ENCODE data around the gene PADI1. TPM values are rescaled to one million over a fixed set of nuclear protein-coding genes. Genes with fewer than 3 reads are reported as not detected.

Gene PADI1
- total and polyA plus RNA-seq, 2 of the 8 experiments (the other 6 are each of a cell fraction or from before 2014, with no cell fraction given), result 0.20 to 0.30 TPM

- TF ChIP-seq, protein P1, sequence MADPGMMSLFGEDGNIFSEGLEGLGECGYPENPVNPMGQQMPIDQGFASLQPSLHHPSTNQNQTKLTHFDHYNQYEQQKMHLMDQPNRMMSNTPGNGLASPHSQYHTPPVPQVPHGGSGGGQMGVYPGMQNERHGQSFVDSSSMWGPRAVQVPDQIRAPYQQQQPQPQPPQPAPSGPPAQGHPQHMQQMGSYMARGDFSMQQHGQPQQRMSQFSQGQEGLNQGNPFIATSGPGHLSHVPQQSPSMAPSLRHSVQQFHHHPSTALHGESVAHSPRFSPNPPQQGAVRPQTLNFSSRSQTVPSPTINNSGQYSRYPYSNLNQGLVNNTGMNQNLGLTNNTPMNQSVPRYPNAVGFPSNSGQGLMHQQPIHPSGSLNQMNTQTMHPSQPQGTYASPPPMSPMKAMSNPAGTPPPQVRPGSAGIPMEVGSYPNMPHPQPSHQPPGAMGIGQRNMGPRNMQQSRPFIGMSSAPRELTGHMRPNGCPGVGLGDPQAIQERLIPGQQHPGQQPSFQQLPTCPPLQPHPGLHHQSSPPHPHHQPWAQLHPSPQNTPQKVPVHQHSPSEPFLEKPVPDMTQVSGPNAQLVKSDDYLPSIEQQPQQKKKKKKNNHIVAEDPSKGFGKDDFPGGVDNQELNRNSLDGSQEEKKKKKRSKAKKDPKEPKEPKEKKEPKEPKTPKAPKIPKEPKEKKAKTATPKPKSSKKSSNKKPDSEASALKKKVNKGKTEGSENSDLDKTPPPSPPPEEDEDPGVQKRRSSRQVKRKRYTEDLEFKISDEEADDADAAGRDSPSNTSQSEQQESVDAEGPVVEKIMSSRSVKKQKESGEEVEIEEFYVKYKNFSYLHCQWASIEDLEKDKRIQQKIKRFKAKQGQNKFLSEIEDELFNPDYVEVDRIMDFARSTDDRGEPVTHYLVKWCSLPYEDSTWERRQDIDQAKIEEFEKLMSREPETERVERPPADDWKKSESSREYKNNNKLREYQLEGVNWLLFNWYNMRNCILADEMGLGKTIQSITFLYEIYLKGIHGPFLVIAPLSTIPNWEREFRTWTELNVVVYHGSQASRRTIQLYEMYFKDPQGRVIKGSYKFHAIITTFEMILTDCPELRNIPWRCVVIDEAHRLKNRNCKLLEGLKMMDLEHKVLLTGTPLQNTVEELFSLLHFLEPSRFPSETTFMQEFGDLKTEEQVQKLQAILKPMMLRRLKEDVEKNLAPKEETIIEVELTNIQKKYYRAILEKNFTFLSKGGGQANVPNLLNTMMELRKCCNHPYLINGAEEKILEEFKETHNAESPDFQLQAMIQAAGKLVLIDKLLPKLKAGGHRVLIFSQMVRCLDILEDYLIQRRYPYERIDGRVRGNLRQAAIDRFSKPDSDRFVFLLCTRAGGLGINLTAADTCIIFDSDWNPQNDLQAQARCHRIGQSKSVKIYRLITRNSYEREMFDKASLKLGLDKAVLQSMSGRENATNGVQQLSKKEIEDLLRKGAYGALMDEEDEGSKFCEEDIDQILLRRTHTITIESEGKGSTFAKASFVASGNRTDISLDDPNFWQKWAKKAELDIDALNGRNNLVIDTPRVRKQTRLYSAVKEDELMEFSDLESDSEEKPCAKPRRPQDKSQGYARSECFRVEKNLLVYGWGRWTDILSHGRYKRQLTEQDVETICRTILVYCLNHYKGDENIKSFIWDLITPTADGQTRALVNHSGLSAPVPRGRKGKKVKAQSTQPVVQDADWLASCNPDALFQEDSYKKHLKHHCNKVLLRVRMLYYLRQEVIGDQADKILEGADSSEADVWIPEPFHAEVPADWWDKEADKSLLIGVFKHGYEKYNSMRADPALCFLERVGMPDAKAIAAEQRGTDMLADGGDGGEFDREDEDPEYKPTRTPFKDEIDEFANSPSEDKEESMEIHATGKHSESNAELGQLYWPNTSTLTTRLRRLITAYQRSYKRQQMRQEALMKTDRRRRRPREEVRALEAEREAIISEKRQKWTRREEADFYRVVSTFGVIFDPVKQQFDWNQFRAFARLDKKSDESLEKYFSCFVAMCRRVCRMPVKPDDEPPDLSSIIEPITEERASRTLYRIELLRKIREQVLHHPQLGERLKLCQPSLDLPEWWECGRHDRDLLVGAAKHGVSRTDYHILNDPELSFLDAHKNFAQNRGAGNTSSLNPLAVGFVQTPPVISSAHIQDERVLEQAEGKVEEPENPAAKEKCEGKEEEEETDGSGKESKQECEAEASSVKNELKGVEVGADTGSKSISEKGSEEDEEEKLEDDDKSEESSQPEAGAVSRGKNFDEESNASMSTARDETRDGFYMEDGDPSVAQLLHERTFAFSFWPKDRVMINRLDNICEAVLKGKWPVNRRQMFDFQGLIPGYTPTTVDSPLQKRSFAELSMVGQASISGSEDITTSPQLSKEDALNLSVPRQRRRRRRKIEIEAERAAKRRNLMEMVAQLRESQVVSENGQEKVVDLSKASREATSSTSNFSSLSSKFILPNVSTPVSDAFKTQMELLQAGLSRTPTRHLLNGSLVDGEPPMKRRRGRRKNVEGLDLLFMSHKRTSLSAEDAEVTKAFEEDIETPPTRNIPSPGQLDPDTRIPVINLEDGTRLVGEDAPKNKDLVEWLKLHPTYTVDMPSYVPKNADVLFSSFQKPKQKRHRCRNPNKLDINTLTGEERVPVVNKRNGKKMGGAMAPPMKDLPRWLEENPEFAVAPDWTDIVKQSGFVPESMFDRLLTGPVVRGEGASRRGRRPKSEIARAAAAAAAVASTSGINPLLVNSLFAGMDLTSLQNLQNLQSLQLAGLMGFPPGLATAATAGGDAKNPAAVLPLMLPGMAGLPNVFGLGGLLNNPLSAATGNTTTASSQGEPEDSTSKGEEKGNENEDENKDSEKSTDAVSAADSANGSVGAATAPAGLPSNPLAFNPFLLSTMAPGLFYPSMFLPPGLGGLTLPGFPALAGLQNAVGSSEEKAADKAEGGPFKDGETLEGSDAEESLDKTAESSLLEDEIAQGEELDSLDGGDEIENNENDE (IDR thresholded peaks at IDR 0.05; ENCODE audit: insufficient replicate concordance, low read length), result no peak
- TF ChIP-seq KDM1A (IDR thresholded peaks at IDR 0.05; ENCODE audit: borderline replicate concordance, low read length) (no peak), SIX5 (IDR thresholded peaks at IDR 0.05; ENCODE audit: low read depth, low read length) (no peak), SRF (IDR thresholded peaks at IDR 0.05; ENCODE audit: low read depth, low read length) (no peak)
- TF ChIP-seq, protein P2, sequence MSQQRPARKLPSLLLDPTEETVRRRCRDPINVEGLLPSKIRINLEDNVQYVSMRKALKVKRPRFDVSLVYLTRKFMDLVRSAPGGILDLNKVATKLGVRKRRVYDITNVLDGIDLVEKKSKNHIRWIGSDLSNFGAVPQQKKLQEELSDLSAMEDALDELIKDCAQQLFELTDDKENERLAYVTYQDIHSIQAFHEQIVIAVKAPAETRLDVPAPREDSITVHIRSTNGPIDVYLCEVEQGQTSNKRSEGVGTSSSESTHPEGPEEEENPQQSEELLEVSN (IDR thresholded peaks at IDR 0.05), result no peak
These were observed 7.2 kb upstream of the PADI1 start (continued) for GRCh38 chr1:17197696-17198095.
